Measurements from ENCODE around the gene TNFSF12.
A peak's percentile ranks its signal among the peaks of the same experiment; 100 is the strongest.

The TNFSF12 gene

GRCh38 chr17:7570351-7570750 is 21.5 kb downstream of the TNFSF12 start:
- no peak for DNase-seq (ENCODE audit: low spot score)

GRCh38 chr17:7572338-7572587 is 23.4 kb downstream of the TNFSF12 start:
- DNase-seq (ENCODE audit: low spot score): no peak

- DNase-seq (ENCODE audit: low spot score): peak; percentile 100
These were observed 23.9 kb downstream of the TNFSF12 start for GRCh38 chr17:7572588-7573323.

GRCh38 chr17:7573324-7574080 is 24.6 kb downstream of the TNFSF12 start:
- peak; percentile 94 for DNase-seq (ENCODE audit: low spot score)

- DNase-seq (ENCODE audit: low spot score): no peak
These were observed 25.5 kb downstream of the TNFSF12 start for GRCh38 chr17:7574176-7574953.

- DNase-seq (ENCODE audit: low spot score): no peak
These were observed 26.6 kb downstream of the TNFSF12 start for GRCh38 chr17:7575481-7575883.

GRCh38 chr17:7575959-7576358 is 27.1 kb downstream of the TNFSF12 start:
- no peak for DNase-seq (ENCODE audit: low spot score)

GRCh38 chr17:7576432-7576937 is 27.6 kb downstream of the TNFSF12 start:
- DNase-seq (ENCODE audit: low spot score): no peak

- no peak for DNase-seq (ENCODE audit: low spot score)
These were observed 28.7 kb downstream of the TNFSF12 start for GRCh38 chr17:7577327-7578199.

- DNase-seq (ENCODE audit: low spot score): no peak
These were observed 30.4 kb downstream of the TNFSF12 start, which contains the start of gene CD68 for GRCh38 chr17:7579001-7579833. CD68 (plus strand) TSS chr17:7579638; CDS start chr17:7579678, 40 bp downstream.

- no peak for DNase-seq (ENCODE audit: low spot score)
These were observed 31.2 kb downstream of the TNFSF12 start for GRCh38 chr17:7579834-7580603.

GRCh38 chr17:7580604-7581575 is 32.0 kb downstream of the TNFSF12 start:
- no peak for DNase-seq (ENCODE audit: low spot score)

- DNase-seq (ENCODE audit: low spot score): no peak
These were observed 33.8 kb downstream of the TNFSF12 start for GRCh38 chr17:7582396-7583252.

- DNase-seq (ENCODE audit: low spot score): peak; percentile 98
These were observed 34.6 kb downstream of the TNFSF12 start, which contains the start of gene MPDU1 for GRCh38 chr17:7583253-7584109. MPDU1 (plus strand) TSS chr17:7583852; CDS start chr17:7583863, 11 bp downstream.

- DNase-seq (ENCODE audit: low spot score): no peak
These were observed 38.0 kb downstream of the TNFSF12 start for GRCh38 chr17:7586673-7587419.

Measured in left forelimb (tissue), 1 donor.